Measurements from ENCODE around the gene MARVELD1.
A peak's percentile ranks its signal among the peaks of the same experiment; 100 is the strongest.

- TF ChIP-seq CTCF (IDR thresholded peaks at IDR 0.05) (peak in 4 of 6 experiments; percentile 8 to 33 (median 23)), POLR2A (IDR thresholded peaks at IDR 0.05) (peak in 1 of 2 donors; percentile 50)
Observed at GRCh38 chr10:97713826-97714400, 383 bp downstream of the MARVELD1 start.
